ENCODE data around the gene ZFP36L1.

ZFP36L1 gene

GRCh38 chr14:68840454-68840853 lies 47.6 kb upstream of the ZFP36L1 start:
- TF ChIP-seq NFIC (IDR thresholded peaks at IDR 0.05) = no peak
- TF ChIP-seq TEAD4 (IDR thresholded peaks at IDR 0.05) = no peak
- TF ChIP-seq CREB1 (IDR thresholded peaks at IDR 0.05; ENCODE audit: low read depth) = no peak
- no peak for TF ChIP-seq REST (IDR thresholded peaks at IDR 0.05; ENCODE audit: low read depth)
- no peak for TF ChIP-seq ZBTB7A (IDR thresholded peaks at IDR 0.05; ENCODE audit: low read depth)
- TF ChIP-seq USF1 (IDR thresholded peaks at IDR 0.05) = no peak
- TF ChIP-seq TAF1 (IDR thresholded peaks at IDR 0.05; ENCODE audit: low read depth) = no peak
- no peak for TF ChIP-seq YY1 (IDR thresholded peaks at IDR 0.05; ENCODE audit: low read depth)
- TF ChIP-seq FOXM1 (IDR thresholded peaks at IDR 0.05; ENCODE audit: borderline replicate concordance, low read depth) = no peak
- TF ChIP-seq CEBPB (IDR thresholded peaks at IDR 0.05) = no peak
- no peak for TF ChIP-seq MAX (IDR thresholded peaks at IDR 0.05)
- no peak for TF ChIP-seq EGR1 (IDR thresholded peaks at IDR 0.05)
- TF ChIP-seq TCF12 (IDR thresholded peaks at IDR 0.05; ENCODE audit: low read depth) = no peak
- no peak for TF ChIP-seq RAD21 (IDR thresholded peaks at IDR 0.05; ENCODE audit: low read depth)
- TF ChIP-seq EP300 (IDR thresholded peaks at IDR 0.05; ENCODE audit: borderline replicate concordance) = no peak

GRCh38 chr14:68836082-68836481 lies 43.2 kb upstream of the ZFP36L1 start:
- TF ChIP-seq NFIC (IDR thresholded peaks at IDR 0.05) (no peak), CREB1 (IDR thresholded peaks at IDR 0.05; ENCODE audit: low read depth) (no peak), RAD21 (IDR thresholded peaks at IDR 0.05; ENCODE audit: low read depth) (no peak), FOXM1 (IDR thresholded peaks at IDR 0.05; ENCODE audit: borderline replicate concordance, low read depth) (no peak), REST (IDR thresholded peaks at IDR 0.05; ENCODE audit: low read depth) (no peak), USF1 (IDR thresholded peaks at IDR 0.05) (no peak), EP300 (IDR thresholded peaks at IDR 0.05; ENCODE audit: borderline replicate concordance) (no peak), YY1 (IDR thresholded peaks at IDR 0.05; ENCODE audit: low read depth) (no peak), TEAD4 (IDR thresholded peaks at IDR 0.05) (no peak), MAX (IDR thresholded peaks at IDR 0.05) (no peak), TAF1 (IDR thresholded peaks at IDR 0.05; ENCODE audit: low read depth) (no peak), TCF12 (IDR thresholded peaks at IDR 0.05; ENCODE audit: low read depth) (no peak), EGR1 (IDR thresholded peaks at IDR 0.05) (no peak), CEBPB (IDR thresholded peaks at IDR 0.05) (no peak), ZBTB7A (IDR thresholded peaks at IDR 0.05; ENCODE audit: low read depth) (no peak)

GRCh38 chr14:68834816-68835215 lies 41.9 kb upstream of the ZFP36L1 start:
- TF ChIP-seq MAX (IDR thresholded peaks at IDR 0.05) = no peak
- no peak for TF ChIP-seq REST (IDR thresholded peaks at IDR 0.05; ENCODE audit: low read depth)

- TF ChIP-seq USF1 (IDR thresholded peaks at IDR 0.05) = no peak
- TF ChIP-seq TAF1 (IDR thresholded peaks at IDR 0.05; ENCODE audit: low read depth) = no peak
- no peak for TF ChIP-seq MAX (IDR thresholded peaks at IDR 0.05)
- no peak for TF ChIP-seq CREB1 (IDR thresholded peaks at IDR 0.05; ENCODE audit: low read depth)
- no peak for TF ChIP-seq EGR1 (IDR thresholded peaks at IDR 0.05)
- no peak for TF ChIP-seq CEBPB (IDR thresholded peaks at IDR 0.05)
- TF ChIP-seq NFIC (IDR thresholded peaks at IDR 0.05) = no peak
- TF ChIP-seq FOXM1 (IDR thresholded peaks at IDR 0.05; ENCODE audit: borderline replicate concordance, low read depth) = no peak
- TF ChIP-seq RAD21 (IDR thresholded peaks at IDR 0.05; ENCODE audit: low read depth) = no peak
- no peak for TF ChIP-seq REST (IDR thresholded peaks at IDR 0.05; ENCODE audit: low read depth)
- TF ChIP-seq YY1 (IDR thresholded peaks at IDR 0.05; ENCODE audit: low read depth) = no peak
- no peak for TF ChIP-seq TCF12 (IDR thresholded peaks at IDR 0.05; ENCODE audit: low read depth)
- TF ChIP-seq EP300 (IDR thresholded peaks at IDR 0.05; ENCODE audit: borderline replicate concordance) = no peak
- no peak for TF ChIP-seq ZBTB7A (IDR thresholded peaks at IDR 0.05; ENCODE audit: low read depth)
- no peak for TF ChIP-seq TEAD4 (IDR thresholded peaks at IDR 0.05)
Observed at GRCh38 chr14:68828698-68829097, 35.8 kb upstream of the ZFP36L1 start.

Measured in Ishikawa (cell line).